Cardiac atrium fibroblast (primary cell): ENCODE results near the gene ST3GAL2. TPM values are rescaled to one million over a fixed set of nuclear protein-coding genes. Genes with fewer than 3 reads are reported as not detected.

Experiments used
- total RNA-seq: library from RNA; depleted of rRNA; stranded (reverse); fragments of >200 nt; gene quantifications from 2 replicates; pipeline ENCODE4 v1.2.3, GENCODE V29; 2015

Gene ST3GAL2
- total RNA-seq = 35.3 and 41.0 TPM in 2 replicates

GRCh38 chr16:70438969-70439862 is at the start of gene ST3GAL2:
ST3GAL2 (minus strand) TSS chr16:70439100; CDS start chr16:70398530, 40,570 bp downstream.

GRCh38 chr16:70454222-70455034 is 15.5 kb upstream of the ST3GAL2 start, which contains the start of gene FCSK:
FCSK (plus strand) TSS chr16:70454595; CDS start chr16:70463191, 8,596 bp downstream.

Other genes starting within 250 kb of the ST3GAL2 start
- 17.9 and 23.5 TPM in 2 replicates for gene EXOSC6, start 187.2 kb downstream of the ST3GAL2 start, total RNA-seq
- 92.8 and 109 TPM in 2 replicates for gene AARS1, start 149.6 kb downstream of the ST3GAL2 start, total RNA-seq
- 23.2 and 27.4 TPM in 2 replicates for gene DDX19B, start 139.9 kb downstream of the ST3GAL2 start, total RNA-seq
- 37.7 and 40.0 TPM in 2 replicates for gene DDX19A, start 92.2 kb downstream of the ST3GAL2 start, total RNA-seq
- 5.6 and 7.9 TPM in 2 replicates for gene FCSK, start 15.5 kb upstream of the ST3GAL2 start, total RNA-seq
- 40.8 and 62.1 TPM in 2 replicates for gene COG4, start 84.5 kb upstream of the ST3GAL2 start, total RNA-seq
- gene SF3B3, start 84.7 kb upstream of the ST3GAL2 start, total RNA-seq = 73.7 and 98.3 TPM in 2 replicates
- 4.9 TPM in 1 of 2 replicates, not detected in the other for gene IL34, start 207.5 kb upstream of the ST3GAL2 start, total RNA-seq
- gene MTSS2, start 247.0 kb upstream of the ST3GAL2 start, total RNA-seq = 18.6 and 20.4 TPM in 2 replicates